Astrocyte (in vitro differentiated cells and primary cell): ENCODE results near the gene AGBL5. TPM values are rescaled to one million over a fixed set of nuclear protein-coding genes. Genes with fewer than 3 reads are reported as not detected.
A peak's percentile ranks its signal among the peaks of the same experiment; 100 is the strongest.
"Not testable (repeated sequence)": the region's sequence is repeated elsewhere in the genome, so short reads cannot be mapped to it uniquely, and the experiment has no call there.

Experiments
- DNase-seq: peaks from one replicate; pipeline ENCODE4 v3.0.0-alpha.2; 2010; ENCODE audit warnings: low read depth
- FAIRE-seq: peaks from 2 replicates; lab custom pipeline; 2011; peaks lifted over from hg19 to GRCh38; lab: Jason Lieb, UNC
- H2AFZ ChIP-seq: 2 replicates; pipeline ENCODE4 v1.6.0; 2012; ENCODE audit warnings: low read depth, low read length, inconsistent platforms
- H3K27ac ChIP-seq: 2 replicates; pipeline ENCODE4 v1.5.1; 2011; ENCODE audit warnings: low read depth, low read length, inconsistent platforms
- H3K27me3 ChIP-seq: 2 replicates; pipeline ENCODE4 v1.6.0; 2011; ENCODE audit warnings: low read length, inconsistent platforms; ENCODE audit not compliant: insufficient read depth
- H3K36me3 ChIP-seq: 2 replicates; pipeline ENCODE4 v1.5.1; 2011; ENCODE audit warnings: low read length, inconsistent platforms; ENCODE audit not compliant: insufficient read depth
- H3K4me1 ChIP-seq: 2 replicates; pipeline ENCODE4 v1.5.1; 2011; ENCODE audit warnings: low read length, inconsistent platforms; ENCODE audit not compliant: insufficient read depth
- H3K4me2 ChIP-seq: 2 replicates; pipeline ENCODE4 v1.6.0; 2012; ENCODE audit warnings: low read length, inconsistent platforms
- H3K4me3 ChIP-seq: 2 replicates; pipeline ENCODE4 v1.5.1; 2011; ENCODE audit warnings: low read depth, mild to moderate bottlenecking, low read length, inconsistent platforms; ENCODE audit not compliant: insufficient read depth
- H3K79me2 ChIP-seq: 2 replicates; pipeline ENCODE4 v1.6.0; 2012; ENCODE audit warnings: mild to moderate bottlenecking, low read length, inconsistent platforms; ENCODE audit not compliant: insufficient read depth
- H3K9ac ChIP-seq: 2 replicates; pipeline ENCODE4 v1.6.0; 2012; ENCODE audit warnings: mild to moderate bottlenecking, low read length, inconsistent platforms
- H3K9me3 ChIP-seq: 2 replicates; pipeline ENCODE4 v1.5.1; 2012; ENCODE audit warnings: low read depth, mild to moderate bottlenecking, low read length, inconsistent platforms; ENCODE audit not compliant: insufficient read depth
- H4K20me1 ChIP-seq: 2 replicates; pipeline ENCODE4 v1.6.0; 2012; ENCODE audit warnings: low read length, inconsistent platforms; ENCODE audit not compliant: insufficient read depth
- H3K27ac Mint-ChIP-seq: one replicate; pipeline ENCODE4 v1.8.0; 2021; ENCODE audit warnings: mild to moderate bottlenecking, mixed read lengths; ENCODE audit not compliant: unreplicated experiment
- H3K27me3 Mint-ChIP-seq: one replicate; pipeline ENCODE4 v1.8.0; 2021; ENCODE audit warnings: low read depth, mixed read lengths; ENCODE audit not compliant: unreplicated experiment
- H3K36me3 Mint-ChIP-seq: one replicate; pipeline ENCODE4 v1.8.0; 2021; ENCODE audit warnings: low read depth, mixed read lengths; ENCODE audit not compliant: unreplicated experiment
- H3K4me1 Mint-ChIP-seq: one replicate; pipeline ENCODE4 v1.8.0; 2021; ENCODE audit warnings: low read depth, mixed read lengths; ENCODE audit not compliant: unreplicated experiment
- H3K4me3 Mint-ChIP-seq: one replicate; pipeline ENCODE4 v1.8.0; 2021; ENCODE audit warnings: mild to moderate bottlenecking, moderate library complexity, mixed read lengths; ENCODE audit not compliant: unreplicated experiment
- H3K9me3 Mint-ChIP-seq: one replicate; pipeline ENCODE4 v1.8.0; 2021; ENCODE audit warnings: mild to moderate bottlenecking, mixed read lengths; ENCODE audit not compliant: unreplicated experiment
- CTCF ChIP-seq: IDR thresholded peaks from 2 replicates; pipeline ENCODE4 v1.5.1; 2011; ENCODE audit warnings: low read depth, mild to moderate bottlenecking, inconsistent platforms, low read length, moderate library complexity; ENCODE audit not compliant: insufficient read depth
- EZH2 ChIP-seq: IDR thresholded peaks from 2 replicates; pipeline ENCODE4 v1.6.1; 2012; ENCODE audit warnings: mild to moderate bottlenecking, low read length, inconsistent platforms; ENCODE audit not compliant: insufficient read depth
- total RNA-seq: library from RNA; stranded (reverse); gene quantifications from 2 replicates; pipeline ENCODE4 v1.2.1, GENCODE V29; 2021

Gene AGBL5
- total RNA-seq, 1 donor from 2014 or later = 20.7 TPM

GRCh38 chr2:27074738-27075565 lies 23.5 kb downstream of the AGBL5 start:
- Mint-ChIP-seq H3K27me3 (peaks cover 4% of the 10 kb centered on the region), H3K36me3 (peaks cover 1% of the 10 kb centered on the region), H3K27ac (no peak overlapping the region), H3K4me3 (peak overlapping the region; percentile 54), H3K9me3 (no peaks in the 10 kb centered on the region), H3K4me1 (peaks cover 14% of the 10 kb centered on the region)
- Histone ChIP-seq H4K20me1 (peaks cover 8% of the 10 kb centered on the region), H2AFZ (no peak overlapping the region), H3K27me3 (no peaks in the 10 kb centered on the region), H3K4me2 (no peak overlapping the region), H3K4me3 (no peak overlapping the region), H3K9ac (no peak overlapping the region), H3K79me2 (peaks cover 31% of the 10 kb centered on the region), H3K27ac (no peak overlapping the region), H3K36me3 (no peaks in the 10 kb centered on the region), H3K4me1 (peaks cover 58% of the 10 kb centered on the region), H3K9me3 (no peaks in the 10 kb centered on the region)
- TF ChIP-seq CTCF (no peak), EZH2 (no peak)
- DNase-seq (no peak), FAIRE-seq (no peak)

GRCh38 chr2:27075566-27075871 lies 24.1 kb downstream of the AGBL5 start:
- H3K4me3 Mint-ChIP-seq, H3K9me3 ChIP-seq, H4K20me1 ChIP-seq, H3K36me3 Mint-ChIP-seq, H3K36me3 ChIP-seq, H3K9ac ChIP-seq, H3K27ac Mint-ChIP-seq, H3K9me3 Mint-ChIP-seq, H3K4me3 ChIP-seq, H2AFZ ChIP-seq, FAIRE-seq, H3K27ac ChIP-seq, H3K4me2 ChIP-seq, H3K27me3 Mint-ChIP-seq, H3K27me3 ChIP-seq, DNase-seq: not testable (repeated sequence)
- H3K4me1 Mint-ChIP-seq = peaks cover 13% of the 10 kb centered on the region
- Histone ChIP-seq H3K79me2 (peaks cover 31% of the 10 kb centered on the region), H3K4me1 (peaks cover 58% of the 10 kb centered on the region)

GRCh38 chr2:27076323-27076722 lies 24.9 kb downstream of the AGBL5 start:
- no peaks in the 10 kb centered on the region for H3K9me3 Mint-ChIP-seq

More at GRCh38 chr2:27076323-27076722, 24.9 kb downstream of the AGBL5 start:
- Mint-ChIP-seq H3K27me3 (peaks cover 4% of the 10 kb centered on the region), H3K27ac (no peak overlapping the region), H3K4me3 (no peak overlapping the region), H3K36me3 (peaks cover 1% of the 10 kb centered on the region), H3K4me1 (peaks cover 19% of the 10 kb centered on the region)
- H3K4me2 ChIP-seq = no peak overlapping the region
- no peaks in the 10 kb centered on the region for H4K20me1 ChIP-seq
- no peaks in the 10 kb centered on the region for H3K36me3 ChIP-seq
- DNase-seq (no peak), FAIRE-seq (no peak)
- H3K27ac ChIP-seq = no peak overlapping the region
- TF ChIP-seq CTCF (no peak), EZH2 (no peak)
- no peak overlapping the region for H3K9ac ChIP-seq
- peaks cover 63% of the 10 kb centered on the region for H3K4me1 ChIP-seq
- H3K4me3 ChIP-seq = no peak overlapping the region
- no peaks in the 10 kb centered on the region for H3K27me3 ChIP-seq
- no peaks in the 10 kb centered on the region for H3K9me3 ChIP-seq
- H3K79me2 ChIP-seq = peaks cover 24% of the 10 kb centered on the region
- no peak overlapping the region for H2AFZ ChIP-seq
